Adipocyte (in vitro differentiated cells): ENCODE data around the gene OASL.

ENCODE experiments used
- DNase-seq: peaks from one replicate; pipeline ENCODE4 v3.0.0-alpha.2; 2015; ENCODE audit warnings: low read depth
- H3K27me3 ChIP-seq: replicated peaks from 2 replicates; pipeline ENCODE4 v1.7.0; 2013; ENCODE audit warnings: mild to moderate bottlenecking, low read length, moderate library complexity; ENCODE audit not compliant: control insufficient read depth, insufficient read depth
- H3K36me3 ChIP-seq: 2 replicates; pipeline ENCODE4 v1.7.0; 2013; ENCODE audit warnings: low read length, mild to moderate bottlenecking, moderate library complexity; ENCODE audit not compliant: control insufficient read depth, insufficient read depth, severe bottlenecking
- H3K4me1 ChIP-seq: 2 replicates; pipeline ENCODE4 v1.7.0; 2013; ENCODE audit warnings: mild to moderate bottlenecking, low read length, moderate library complexity; ENCODE audit not compliant: control insufficient read depth, insufficient read depth
- H3K4me3 ChIP-seq: 2 replicates; pipeline ENCODE4 v1.7.0; 2013; ENCODE audit warnings: mild to moderate bottlenecking, low read length, moderate library complexity
- H3K9ac ChIP-seq: 2 replicates; pipeline ENCODE4 v1.7.0; 2013; ENCODE audit warnings: mild to moderate bottlenecking, low read length, moderate library complexity
- H3K9me3 ChIP-seq: 2 replicates; pipeline ENCODE4 v1.7.0; 2013; ENCODE audit warnings: mild to moderate bottlenecking, low read length, moderate library complexity; ENCODE audit not compliant: control insufficient read depth

The OASL gene

GRCh38 chr12:120983759-120984158 lies 55.3 kb downstream of the OASL start:
- H3K9ac ChIP-seq, result no peak overlapping the region
- no peaks in the 10 kb centered on the region for H3K36me3 ChIP-seq
- no peaks in the 10 kb centered on the region for H3K4me1 ChIP-seq
- no peak overlapping the region for H3K4me3 ChIP-seq
- H3K27me3 ChIP-seq, result peaks cover 31% of the 10 kb centered on the region
- no peak for DNase-seq
- H3K9me3 ChIP-seq, result no peaks in the 10 kb centered on the region

GRCh38 chr12:120982659-120983058 lies 56.4 kb downstream of the OASL start:
- no peak overlapping the region for H3K9ac ChIP-seq
- H3K27me3 ChIP-seq, result peaks cover 25% of the 10 kb centered on the region
- H3K4me3 ChIP-seq, result no peak overlapping the region
- no peaks in the 10 kb centered on the region for H3K4me1 ChIP-seq
- DNase-seq, result no peak
- H3K36me3 ChIP-seq, result no peaks in the 10 kb centered on the region
- no peaks in the 10 kb centered on the region for H3K9me3 ChIP-seq

- H3K4me1 ChIP-seq, result no peaks in the 10 kb centered on the region
- no peak for DNase-seq
- no peaks in the 10 kb centered on the region for H3K9me3 ChIP-seq
- no peaks in the 10 kb centered on the region for H3K36me3 ChIP-seq
- no peak overlapping the region for H3K4me3 ChIP-seq
- peaks cover 25% of the 10 kb centered on the region for H3K27me3 ChIP-seq
- no peak overlapping the region for H3K9ac ChIP-seq
These were observed 57.6 kb downstream of the OASL start for GRCh38 chr12:120981407-120981941.

- Histone ChIP-seq H3K9ac (no peak overlapping the region), H3K36me3 (no peaks in the 10 kb centered on the region), H3K9me3 (no peaks in the 10 kb centered on the region), H3K27me3 (peaks cover 25% of the 10 kb centered on the region), H3K4me1 (no peaks in the 10 kb centered on the region), H3K4me3 (no peak overlapping the region)
- no peak for DNase-seq
These were observed 58.2 kb downstream of the OASL start for GRCh38 chr12:120980800-120981368.

- Histone ChIP-seq H3K27me3 (peaks cover 25% of the 10 kb centered on the region), H3K4me1 (no peaks in the 10 kb centered on the region), H3K9me3 (no peaks in the 10 kb centered on the region), H3K36me3 (no peaks in the 10 kb centered on the region), H3K4me3 (no peak overlapping the region), H3K9ac (no peak overlapping the region)
- no peak for DNase-seq
These were observed 59.0 kb downstream of the OASL start for GRCh38 chr12:120979862-120980696.

GRCh38 chr12:120979220-120979861 lies 59.7 kb downstream of the OASL start:
- Histone ChIP-seq H3K36me3 (no peaks in the 10 kb centered on the region), H3K4me3 (no peak overlapping the region), H3K4me1 (no peaks in the 10 kb centered on the region), H3K9ac (no peak overlapping the region), H3K27me3 (peaks cover 22% of the 10 kb centered on the region), H3K9me3 (no peaks in the 10 kb centered on the region)
- no peak for DNase-seq

GRCh38 chr12:120978296-120979219 lies 60.5 kb downstream of the OASL start, which contains the start of gene HNF1A:
Gene HNF1A, plus strand, starts transcription at chr12:120978543. Its CDS starts 226 bp downstream, at chr12:120978769.
- Histone ChIP-seq H3K4me1 (no peaks in the 10 kb centered on the region), H3K27me3 (peaks cover 28% of the 10 kb centered on the region), H3K36me3 (no peaks in the 10 kb centered on the region), H3K4me3 (no peak within 1 kb of the TSS), H3K9ac (no peak within 1 kb of the TSS), H3K9me3 (no peaks in the 10 kb centered on the region)
- no peak for DNase-seq

- H3K36me3 ChIP-seq, result no peaks in the 10 kb centered on the region
- no peaks in the 10 kb centered on the region for H3K4me1 ChIP-seq
- no peak for DNase-seq
- H3K4me3 ChIP-seq, result no peak overlapping the region
- H3K27me3 ChIP-seq, result peaks cover 20% of the 10 kb centered on the region
- no peak overlapping the region for H3K9ac ChIP-seq
- H3K9me3 ChIP-seq, result no peaks in the 10 kb centered on the region
These were observed 61.3 kb downstream of the OASL start for GRCh38 chr12:120977531-120978295.

- Histone ChIP-seq H3K27me3 (peaks cover 15% of the 10 kb centered on the region), H3K36me3 (no peaks in the 10 kb centered on the region), H3K4me1 (no peaks in the 10 kb centered on the region), H3K4me3 (no peak overlapping the region), H3K9ac (no peak overlapping the region), H3K9me3 (no peaks in the 10 kb centered on the region)
- DNase-seq, result no peak
These were observed 66.0 kb downstream of the OASL start for GRCh38 chr12:120972870-120973543.
